Smooth muscle cell (in vitro differentiated cells): ENCODE data around the gene LBHD2. TPM values are rescaled to one million over a fixed set of nuclear protein-coding genes. Genes with fewer than 3 reads are reported as not detected.

Source experiments
- DNase-seq: peaks from one replicate; lab custom pipeline; 2025; ENCODE audit not compliant: unreplicated experiment; lab: John Stamatoyannopoulos, UW
- H2AFZ ChIP-seq: fragments of 200-600 bp; sonication (generic); 2 replicates; pipeline ENCODE4 v1.6.0; 2016; ENCODE audit warnings: antibody characterized with exemption, low read depth, mild to moderate bottlenecking
- H3F3A ChIP-seq: fragments of 200-600 bp; sonication (generic); 2 replicates; pipeline ENCODE4 v1.6.0; 2017; ENCODE audit warnings: antibody characterized with exemption, low read depth
- H3K27ac ChIP-seq: fragments of 200-600 bp; sonication (generic); 2 replicates; pipeline ENCODE4 v1.5.1; 2016; ENCODE audit warnings: low read depth, mild to moderate bottlenecking
- H3K27me3 ChIP-seq: fragments of 200-600 bp; sonication (generic); 2 replicates; pipeline ENCODE4 v1.6.1; 2016; ENCODE audit warnings: low read depth, mild to moderate bottlenecking
- H3K36me3 ChIP-seq: fragments of 200-600 bp; sonication (generic); 2 replicates; pipeline ENCODE4 v1.5.1; 2016; ENCODE audit warnings: low read depth
- H3K4me1 ChIP-seq: fragments of 200-600 bp; sonication (generic); 2 replicates; pipeline ENCODE4 v1.5.1; 2016; ENCODE audit warnings: low read depth
- H3K4me2 ChIP-seq: fragments of 200-600 bp; sonication (generic); 2 replicates; pipeline ENCODE4 v1.6.0; 2016; ENCODE audit warnings: mild to moderate bottlenecking
- H3K4me3 ChIP-seq: fragments of 200-600 bp; sonication (generic); 2 replicates; pipeline ENCODE4 v1.5.1; 2016; ENCODE audit warnings: mild to moderate bottlenecking
- H3K79me2 ChIP-seq: fragments of 200-600 bp; sonication (generic); 2 replicates; pipeline ENCODE4 v1.6.0; 2016; ENCODE audit warnings: low read depth, mild to moderate bottlenecking
- H3K9ac ChIP-seq: fragments of 200-600 bp; sonication (generic); 2 replicates; pipeline ENCODE4 v1.6.0; 2016; ENCODE audit warnings: low read depth
- H3K9me3 ChIP-seq: fragments of 200-600 bp; sonication (generic); replicated peaks from 2 replicates; pipeline ENCODE4 v1.5.1; 2016; ENCODE audit warnings: low read depth
- H4K20me1 ChIP-seq: fragments of 200-600 bp; sonication (generic); 2 replicates; pipeline ENCODE4 v1.6.0; 2016; ENCODE audit warnings: low read depth
- CTCF ChIP-seq: fragments of 200-600 bp; sonication (generic); IDR thresholded peaks from 2 replicates; pipeline ENCODE4 v1.5.1; 2017; ENCODE audit warnings: borderline replicate concordance, mild to moderate bottlenecking, antibody characterized with exemption; ENCODE audit not compliant: insufficient read depth, poor library complexity, severe bottlenecking
- WGBS: methylation state at CpG from one replicate; pipeline ENCODE4 v1.1.7; 2016; ENCODE audit warnings: low lambda C conversion rate; 5-methylcytosine and 5-hydroxymethylcytosine counted together
- polyA plus RNA-seq: library from polyadenylated mRNA; unstranded; fragments of >200 nt; fragmentation: Nextera tagmentation; extraction: Ambion mirVana; gene quantifications from 2 replicates; pipeline ENCODE4 v1.2.1, GENCODE V29; 2016
- total RNA-seq: library from RNA; depleted of rRNA; stranded (reverse); fragments of >200 nt; gene quantifications from 2 replicates; pipeline ENCODE4 v1.2.3, GENCODE V29; 2014

LBHD2 gene
- total and polyA plus RNA-seq, 2 experiments from 2014 or later = not detected

GRCh38 chr14:103130017-103130764 is 46.2 kb downstream of the LBHD2 start:
- Histone ChIP-seq H3K4me2 (no peak overlapping the region), H3K36me3 (no peaks in the 10 kb centered on the region), H3K79me2 (peaks cover 2% of the 10 kb centered on the region), H3K9ac (no peak overlapping the region), H2AFZ (no peak overlapping the region), H3K27me3 (no peaks in the 10 kb centered on the region), H4K20me1 (peaks cover 41% of the 10 kb centered on the region), H3K4me3 (no peak overlapping the region), H3F3A (peaks cover 2% of the 10 kb centered on the region), H3K4me1 (peaks cover 3% of the 10 kb centered on the region), H3K9me3 (no peaks in the 10 kb centered on the region), H3K27ac (no peak overlapping the region)
- TF ChIP-seq CTCF = no peak
- DNase-seq = no peak
- 90% methylated on average over 17 of the region's 26 CpGs for WGBS

- DNase-seq = no peak
- no peak for TF ChIP-seq CTCF
- H2AFZ ChIP-seq = no peak overlapping the region
- H4K20me1 ChIP-seq = peaks cover 34% of the 10 kb centered on the region
- H3K27me3 ChIP-seq = no peaks in the 10 kb centered on the region
- H3K9ac ChIP-seq = no peak overlapping the region
- H3K4me1 ChIP-seq = peaks cover 3% of the 10 kb centered on the region
- no peak overlapping the region for H3K4me2 ChIP-seq
- H3K36me3 ChIP-seq = no peaks in the 10 kb centered on the region
- 90% methylated on average over 8 of the region's 8 CpGs for WGBS
- H3K79me2 ChIP-seq = peaks cover 2% of the 10 kb centered on the region
- H3K9me3 ChIP-seq = no peaks in the 10 kb centered on the region
- H3K27ac ChIP-seq = no peak overlapping the region
- H3K4me3 ChIP-seq = no peak overlapping the region
- peaks cover 10% of the 10 kb centered on the region for H3F3A ChIP-seq
These were observed 47.0 kb downstream of the LBHD2 start for GRCh38 chr14:103130965-103131364.

- WGBS = 97% methylated on average over 9 of the region's 9 CpGs
- H3K27ac ChIP-seq = no peak overlapping the region
These were observed 47.6 kb downstream of the LBHD2 start for GRCh38 chr14:103131580-103131979.

More at GRCh38 chr14:103131580-103131979, 47.6 kb downstream of the LBHD2 start:
- Histone ChIP-seq H3F3A (peaks cover 13% of the 10 kb centered on the region), H3K9me3 (no peaks in the 10 kb centered on the region), H3K4me2 (no peak overlapping the region), H3K79me2 (no peaks in the 10 kb centered on the region), H3K4me1 (peaks cover 3% of the 10 kb centered on the region), H3K4me3 (no peak overlapping the region), H2AFZ (no peak overlapping the region), H3K9ac (no peak overlapping the region), H3K27me3 (no peaks in the 10 kb centered on the region), H4K20me1 (peaks cover 28% of the 10 kb centered on the region), H3K36me3 (no peaks in the 10 kb centered on the region)
- no peak for DNase-seq
- no peak for TF ChIP-seq CTCF
